Kidney (tissue), 14 donors: Measurements from ENCODE around the gene NFYC. TPM values are rescaled to one million over a fixed set of nuclear protein-coding genes. Genes with fewer than 3 reads are reported as not detected.

ENCODE experiments used
- DNase-seq, 5 donors: peaks; one replicate each; pipeline ENCODE4 v3.0.0-alpha.2; 2013 to 2020
- FAIRE-seq: peaks from 2 replicates; lab custom pipeline; 2012; peaks lifted over from hg19 to GRCh38; lab: Jason Lieb, UNC
- H3K27ac ChIP-seq, 2 donors: one replicate each; pipeline ENCODE4 v1.7.0; 2013; ENCODE audit warnings: low read depth in 2 of 2, low read length in 2 of 2, inconsistent platforms in 1 of 2
- H3K27me3 ChIP-seq: one replicate; pipeline ENCODE4 v1.7.1; 2013; ENCODE audit warnings: low read length, inconsistent platforms; ENCODE audit not compliant: control insufficient read depth, insufficient read depth
- H3K36me3 ChIP-seq, 3 donors: one replicate each; pipeline versions ENCODE4 v1.7.0 to v1.7.1; 2013; ENCODE audit warnings: low read length in 3 of 3, control low read depth in 1 of 3, inconsistent platforms in 1 of 3; ENCODE audit not compliant: insufficient read depth in 3 of 3, control insufficient read depth in 2 of 3
- H3K4me1 ChIP-seq, 3 donors: one replicate each; pipeline versions ENCODE4 v1.7.0 to v1.7.1; 2013; ENCODE audit warnings: low read length in 3 of 3, inconsistent platforms in 1 of 3, low read depth in 1 of 3; ENCODE audit not compliant: control insufficient read depth in 2 of 3, insufficient read depth in 2 of 3
- H3K4me3 ChIP-seq, 3 donors: one replicate each; pipeline versions ENCODE4 v1.7.0 to v1.8.1; 2013; ENCODE audit warnings: low read length in 3 of 3, control low read depth in 1 of 3, inconsistent platforms in 1 of 3
- H3K9ac ChIP-seq, 3 donors: one replicate each; pipeline versions ENCODE4 v1.7.0 to v1.7.1; 2013; ENCODE audit warnings: low read length in 3 of 3, control low read depth in 1 of 3, inconsistent platforms in 1 of 3
- H3K9me3 ChIP-seq, 3 donors: one replicate each; pipeline versions ENCODE4 v1.7.0 to v1.7.1; 2013; ENCODE audit warnings: low read length in 3 of 3, control low read depth in 1 of 3, inconsistent platforms in 1 of 3; ENCODE audit not compliant: control insufficient read depth in 2 of 3, insufficient read depth in 1 of 3
- CTCF ChIP-seq: IDR thresholded peaks from 3 replicates; pipeline ENCODE4 v1.5.1; 2012; ENCODE audit warnings: mild to moderate bottlenecking, moderate library complexity, borderline replicate concordance; ENCODE audit not compliant: insufficient read depth; ENCODE audit errors: extremely low read depth
- intact Hi-C: fragments of 100-400 bp; cut with DNase I; formaldehyde crosslinking; loops from one replicate; pipeline ENCODE4 v1.11.1; 2022
- polyA plus RNA-seq: library from polyadenylated mRNA; stranded (reverse); fragments of 350-450 nt; fragmentation: Illumina TruSeq; extraction: RNeasy Lipid Tissue Mini Kit (QIAGEN cat#74804); gene quantifications from one replicate; pipeline ENCODE4 v1.2.3, GENCODE V29; 2014; ENCODE audit warnings: low read depth, low replicate concordance; ENCODE audit not compliant: insufficient read depth
- total RNA-seq: library from RNA; stranded (reverse); fragmentation: NEBNext Ultra II Directional; extraction: Animal tissue kit (Norgen Biotek cat#: 25700); gene quantifications from one replicate; pipeline ENCODE4 v1.2.1, GENCODE V29; 2021
- donor health status: control.
- donor health status: control.
- donor health status: control.
- donor health status: control.
- donor health status: control.
- donor health status: DM: yes; HTN: yes; CAD: no.
- donor health status: Normal renal cell carcinoma (clear cell type).

The NFYC gene
- total and polyA plus RNA-seq, 2 donors from 2014 or later: 52.1 to 69.3 TPM

- no peak overlapping the region for H3K4me3 ChIP-seq
- DNase-seq (no peak), FAIRE-seq (no peak)
- H3K9me3 ChIP-seq: no peaks in the 10 kb centered on the region
- peaks cover 19 to 76% (median 47%) of the 10 kb centered on the region in 3 donors for H3K36me3 ChIP-seq
- H3K4me1 ChIP-seq: peaks cover 0 to 13% (median 9%) of the 10 kb centered on the region in 3 donors
- H3K27me3 ChIP-seq: no peaks in the 10 kb centered on the region
- intact Hi-C loops: no loop called here
- no peak for TF ChIP-seq CTCF
- H3K27ac ChIP-seq: no peak overlapping the region
- no peak overlapping the region for H3K9ac ChIP-seq
Measured at GRCh38 chr1:40751802-40752201, 60.3 kb downstream of the NFYC start.

- Histone ChIP-seq H3K9me3 (no peaks in the 10 kb centered on the region), H3K36me3 (peaks cover 16 to 87% (median 49%) of the 10 kb centered on the region in 3 donors), H3K9ac (no peak overlapping the region), H3K4me1 (peaks cover 0 to 23% (median 17%) of the 10 kb centered on the region in 3 donors), H3K4me3 (no peak overlapping the region), H3K27ac (no peak overlapping the region), H3K27me3 (no peaks in the 10 kb centered on the region)
- intact Hi-C loops: no loop called here
- no peak for TF ChIP-seq CTCF
- no peak for FAIRE-seq
- DNase-seq: no peak
Measured at GRCh38 chr1:40753142-40753882, 61.8 kb downstream of the NFYC start.

GRCh38 chr1:40754201-40754600 is 62.7 kb downstream of the NFYC start:
- no peak overlapping the region for H3K4me3 ChIP-seq
- TF ChIP-seq CTCF: no peak
- intact Hi-C loops: no loop called here
- H3K9me3 ChIP-seq: no peaks in the 10 kb centered on the region
- peaks cover 0 to 23% (median 18%) of the 10 kb centered on the region in 3 donors for H3K4me1 ChIP-seq
- no peak for DNase-seq
- H3K36me3 ChIP-seq: peaks cover 17 to 88% (median 50%) of the 10 kb centered on the region in 3 donors
- H3K27ac ChIP-seq: no peak overlapping the region
- no peaks in the 10 kb centered on the region for H3K27me3 ChIP-seq
- no peak for FAIRE-seq
- no peak overlapping the region for H3K9ac ChIP-seq
